H1 (cell line): Measurements from ENCODE around the gene CYP2J2. TPM values are rescaled to one million over a fixed set of nuclear protein-coding genes. Genes with fewer than 3 reads are reported as not detected.

Source experiments
- FOSL1 ChIP-seq: IDR thresholded peaks from 2 replicates; pipeline ENCODE4 v1.6.1; 2011; ENCODE audit warnings: mild to moderate bottlenecking, low read depth, low read length, moderate library complexity; ENCODE audit not compliant: insufficient read depth
- NANOG ChIP-seq: IDR thresholded peaks from 2 replicates; pipeline ENCODE4 v1.6.1; 2011; ENCODE audit warnings: low read length, low read depth, mild to moderate bottlenecking, inconsistent platforms; ENCODE audit not compliant: insufficient read depth, poor library complexity, severe bottlenecking
- SIX5 ChIP-seq: IDR thresholded peaks from 2 replicates; pipeline ENCODE4 v1.6.1; 2011; ENCODE audit warnings: mild to moderate bottlenecking, low read depth, low read length
- SP1 ChIP-seq: IDR thresholded peaks from 2 replicates; pipeline ENCODE4 v1.6.1; 2011; ENCODE audit warnings: low read depth, low read length
- polyA plus RNA-seq, 7 experiments: library from polyadenylated mRNA; depleted of rRNA in 3 of 7; stranded (reverse) in 5 of 7; unstranded in 2 of 7; fragments of >200 nt in 5 of 7; fragments of 200-250 nt in 2 of 7; gene quantifications; 1 replicate in 5 of 7; 2 replicates in 1 of 7; 4 replicates in 1 of 7; pipeline versions ENCODE4 v1.2.1 to v1.2.3, GENCODE V29; 2011 to 2013; ENCODE audit warnings: missing spikeins in 2 of 7, mixed read lengths in 2 of 7
- total RNA-seq: library from RNA; stranded (reverse); fragmentation: NEBNext Ultra II Directional; extraction: Animal tissue kit (Norgen Biotek cat#: 25700); gene quantifications from 2 replicates; pipeline ENCODE4 v1.2.1, GENCODE V29; 2021

Gene CYP2J2
- total and polyA plus RNA-seq, 2 of the 8 experiments (the other 6 are each of a cell fraction or from before 2014, with no cell fraction given): 0.59 to 2.1 TPM

GRCh38 chr1:59936358-59936821 lies 9.8 kb upstream of the CYP2J2 start (continued):
- TF ChIP-seq FOSL1 (no peak), SIX5 (no peak), SP1 (no peak), NANOG (no peak)
